MCF 10A (cell line): Measurements from ENCODE around the gene CCR5AS.
"Not testable (repeated sequence)": the region's sequence is repeated elsewhere in the genome, so short reads cannot be mapped to it uniquely, and the experiment has no call there.

ENCODE experiments used
- BruUV-seq: library from RNA; stranded (reverse); fragments of 400-500 nt; replicated peaks from 2 replicates; lab custom pipeline; 2021; lab: Mats Ljungman, UMichigan
- CTCF ChIA-PET: fragments of 300-600 bp; sonication (Branson Sonifier 250); formaldehyde crosslinking; extraction: SDS; loops from one replicate; lab custom pipeline; 2021; ENCODE audit warnings: antibody characterized with exemption, inconsistent platforms; lab: Yijun Ruan, JAX
- POLR2A ChIA-PET: fragments of 300-600, 350-650 bp; sonication (Branson Sonifier 250); formaldehyde crosslinking; extraction: SDS; loops from one replicate; lab custom pipeline; 2020; ENCODE audit warnings: antibody characterized with exemption, inconsistent platforms; lab: Yijun Ruan, JAX
- DNase-seq: peaks from one replicate; pipeline ENCODE4 v3.0.0-alpha.2; 2018; ENCODE audit not compliant: unreplicated experiment
- H3K27ac Mint-ChIP-seq: one replicate; pipeline ENCODE4 v1.8.0; 2022; ENCODE audit warnings: mild to moderate bottlenecking, low read depth, mixed read lengths; ENCODE audit not compliant: unreplicated experiment
- H3K27me3 Mint-ChIP-seq: one replicate; pipeline ENCODE4 v1.8.0; 2022; ENCODE audit warnings: mixed read lengths; ENCODE audit not compliant: insufficient read depth, unreplicated experiment
- H3K36me3 Mint-ChIP-seq: one replicate; pipeline ENCODE4 v1.8.0; 2022; ENCODE audit warnings: mild to moderate bottlenecking, moderate library complexity, mixed read lengths; ENCODE audit not compliant: insufficient read depth, unreplicated experiment
- H3K4me1 Mint-ChIP-seq: one replicate; pipeline ENCODE4 v1.8.0; 2022; ENCODE audit warnings: mixed read lengths; ENCODE audit not compliant: insufficient read depth, unreplicated experiment
- H3K4me3 Mint-ChIP-seq: one replicate; pipeline ENCODE4 v1.8.0; 2022; ENCODE audit warnings: mild to moderate bottlenecking, moderate library complexity, mixed read lengths; ENCODE audit not compliant: unreplicated experiment
- H3K9me3 Mint-ChIP-seq: one replicate; pipeline ENCODE4 v1.8.0; 2022; ENCODE audit warnings: mixed read lengths; ENCODE audit not compliant: unreplicated experiment
- intact Hi-C: fragments of 100-400 bp; cut with micrococcal nuclease; formaldehyde crosslinking; loops from 2 replicates; pipeline ENCODE4 v1.14.1; 2022
- TF ChIP-seq, protein P1 (sequence below): fragments of 200-600 bp; IDR thresholded peaks from one replicate; pipeline ENCODE4 v1.8.0; 2022; ENCODE audit warnings: antibody characterized with exemption, mild to moderate bottlenecking; ENCODE audit not compliant: unreplicated experiment

CCR5AS gene

DNA sequence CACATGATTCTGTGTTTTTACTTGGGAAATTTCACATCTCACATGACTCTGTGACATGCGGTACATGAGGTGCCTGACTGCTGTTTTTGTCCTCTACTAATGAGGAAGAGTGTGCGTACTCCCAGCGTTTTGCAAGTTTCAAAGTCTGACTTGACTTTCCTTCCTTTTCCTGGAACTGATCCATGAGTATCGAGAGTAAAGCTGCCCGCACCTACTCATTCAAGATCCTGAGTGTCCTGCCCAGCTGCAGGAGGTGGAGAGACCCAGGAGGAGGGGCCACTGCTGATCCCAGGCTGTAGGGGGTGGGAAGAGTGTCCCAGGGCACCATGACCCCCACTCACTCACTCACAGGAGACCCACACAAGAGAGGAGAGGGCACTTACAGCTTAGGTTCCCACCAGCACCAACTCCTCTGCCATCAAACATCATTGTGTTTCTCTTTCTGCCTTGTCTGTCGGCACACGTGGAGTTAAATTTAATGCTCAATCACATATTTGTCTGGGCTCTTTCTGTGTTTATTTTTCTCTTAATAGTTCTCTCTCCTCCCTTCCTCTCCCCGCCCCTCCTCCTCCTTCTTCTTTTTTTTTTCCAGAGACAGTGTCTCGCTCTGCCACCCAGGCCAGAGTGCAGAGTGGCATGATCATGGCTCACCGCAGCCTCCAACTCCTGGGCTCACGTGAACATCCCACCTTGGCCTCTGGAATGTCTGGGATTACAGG lies 1.4 kb downstream of the CCR5AS start:
- no peaks in the 10 kb centered on the region for H3K36me3 Mint-ChIP-seq
- no peak for DNase-seq
- H3K9me3 Mint-ChIP-seq = no peaks in the 10 kb centered on the region
- ChIA-PET POLR2A (interaction anchor here (0.6 kb wide), 1 partner anchor 223 kb away, joined by 3 read pairs; no protein-coding TSS in a partner anchor), CTCF (no interaction called here)
- no peaks in the 10 kb centered on the region for H3K4me1 Mint-ChIP-seq
- no peak overlapping the region for H3K27ac Mint-ChIP-seq
- H3K27me3 Mint-ChIP-seq = no peaks in the 10 kb centered on the region
- TF ChIP-seq, protein P1, sequence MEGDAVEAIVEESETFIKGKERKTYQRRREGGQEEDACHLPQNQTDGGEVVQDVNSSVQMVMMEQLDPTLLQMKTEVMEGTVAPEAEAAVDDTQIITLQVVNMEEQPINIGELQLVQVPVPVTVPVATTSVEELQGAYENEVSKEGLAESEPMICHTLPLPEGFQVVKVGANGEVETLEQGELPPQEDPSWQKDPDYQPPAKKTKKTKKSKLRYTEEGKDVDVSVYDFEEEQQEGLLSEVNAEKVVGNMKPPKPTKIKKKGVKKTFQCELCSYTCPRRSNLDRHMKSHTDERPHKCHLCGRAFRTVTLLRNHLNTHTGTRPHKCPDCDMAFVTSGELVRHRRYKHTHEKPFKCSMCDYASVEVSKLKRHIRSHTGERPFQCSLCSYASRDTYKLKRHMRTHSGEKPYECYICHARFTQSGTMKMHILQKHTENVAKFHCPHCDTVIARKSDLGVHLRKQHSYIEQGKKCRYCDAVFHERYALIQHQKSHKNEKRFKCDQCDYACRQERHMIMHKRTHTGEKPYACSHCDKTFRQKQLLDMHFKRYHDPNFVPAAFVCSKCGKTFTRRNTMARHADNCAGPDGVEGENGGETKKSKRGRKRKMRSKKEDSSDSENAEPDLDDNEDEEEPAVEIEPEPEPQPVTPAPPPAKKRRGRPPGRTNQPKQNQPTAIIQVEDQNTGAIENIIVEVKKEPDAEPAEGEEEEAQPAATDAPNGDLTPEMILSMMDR = no peak
- no TSS peak for BruUV-seq
- intact Hi-C loops = no loop called here
- H3K4me3 Mint-ChIP-seq = no peak overlapping the region

DNA sequence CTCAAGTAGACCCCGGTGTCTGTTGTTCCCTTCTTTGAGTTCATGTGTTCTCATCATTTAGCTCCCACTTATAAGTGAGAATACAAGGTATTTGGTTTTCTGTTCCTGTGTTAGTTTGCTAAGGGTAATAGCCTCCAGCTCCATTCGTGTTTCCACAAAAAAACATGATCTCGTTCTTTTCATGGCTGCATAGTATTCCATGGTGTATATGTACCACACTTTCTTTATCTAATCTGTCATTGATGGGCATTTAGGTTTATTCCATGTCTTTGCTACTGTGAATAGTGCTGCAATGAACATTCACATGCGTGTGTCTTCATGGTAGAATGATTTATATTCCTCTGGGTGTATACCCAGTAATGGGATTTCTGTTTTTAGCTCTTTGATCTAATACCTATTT lies 4.0 kb downstream of the CCR5AS start:
- BruUV-seq, POLR2A ChIA-PET, H3K27me3 Mint-ChIP-seq, intact Hi-C loops, H3K36me3 Mint-ChIP-seq, H3K27ac Mint-ChIP-seq, H3K9me3 Mint-ChIP-seq, H3K4me3 Mint-ChIP-seq, CTCF ChIA-PET, H3K4me1 Mint-ChIP-seq, DNase-seq: not testable (repeated sequence)

- no peaks in the 10 kb centered on the region for H3K27me3 Mint-ChIP-seq
- BruUV-seq = no TSS peak
- no peak for DNase-seq
- no peaks in the 10 kb centered on the region for H3K9me3 Mint-ChIP-seq
- H3K27ac Mint-ChIP-seq = no peak overlapping the region
- POLR2A ChIA-PET = interaction anchor here (1.0 kb wide), 1 partner anchor 10 kb away, joined by 3 read pairs; no protein-coding TSS in a partner anchor
- CTCF ChIA-PET = no interaction called here
- H3K4me1 Mint-ChIP-seq = no peaks in the 10 kb centered on the region
- no peak overlapping the region for H3K4me3 Mint-ChIP-seq
- H3K36me3 Mint-ChIP-seq = no peaks in the 10 kb centered on the region
- intact Hi-C loops = no loop called here
- TF ChIP-seq, protein P1 = no peak
Measured at GRCh38 chr3:46401579-46401978, 5.3 kb downstream of the CCR5AS start.

GRCh38 chr3:46400846-46401245 lies 6.0 kb downstream of the CCR5AS start:
- H3K4me1 Mint-ChIP-seq = no peaks in the 10 kb centered on the region

More at GRCh38 chr3:46400846-46401245, 6.0 kb downstream of the CCR5AS start:
- Mint-ChIP-seq H3K27ac (no peak overlapping the region), H3K9me3 (no peaks in the 10 kb centered on the region), H3K4me3 (no peak overlapping the region), H3K27me3 (no peaks in the 10 kb centered on the region), H3K36me3 (no peaks in the 10 kb centered on the region)
- DNase-seq = no peak
- no TSS peak for BruUV-seq
- TF ChIP-seq, protein P1 = no peak
- ChIA-PET CTCF (interaction anchor here (0.7 kb wide), 1 partner anchor 882 kb away, joined by 4 read pairs; no protein-coding TSS in a partner anchor), POLR2A (no interaction called here)
- intact Hi-C loops = no loop called here
